WTC11 (cell line): ENCODE results near the gene ADAMTS15.

Source experiments
- FOXJ3 ChIP-seq: sonication (generic); formaldehyde crosslinking; IDR thresholded peaks from 2 replicates; pipeline ENCODE4 v1.9.0; 2021; ENCODE audit warnings: missing genetic modification reagents, mild to moderate bottlenecking, borderline replicate concordance
- NR1H2 ChIP-seq: sonication (generic); formaldehyde crosslinking; IDR thresholded peaks from 2 replicates; pipeline ENCODE4 v1.9.0; 2021; ENCODE audit warnings: mild to moderate bottlenecking, moderate library complexity, missing genetic modification reagents
- TF ChIP-seq, protein P1 (sequence below): fragments of 200-600 bp; IDR thresholded peaks from 2 replicates; pipeline ENCODE4 v1.8.0; 2022; ENCODE audit warnings: antibody characterized with exemption
- TF ChIP-seq, protein P2 (sequence below): sonication (generic); formaldehyde crosslinking; IDR thresholded peaks from 2 replicates; pipeline ENCODE4 v1.8.1; 2022; ENCODE audit warnings: low read depth, missing genetic modification reagents, borderline replicate concordance
- TF ChIP-seq, protein P3 (sequence below): sonication (generic); formaldehyde crosslinking; conservative IDR thresholded peaks from 2 replicates; pipeline ENCODE4 v1.8.1; 2022; ENCODE audit warnings: mild to moderate bottlenecking, missing genetic modification reagents
- TF ChIP-seq, protein P4 (sequence below): sonication (generic); formaldehyde crosslinking; IDR thresholded peaks from 2 replicates; pipeline ENCODE4 v1.8.0; 2022; ENCODE audit warnings: mild to moderate bottlenecking, missing genetic modification reagents
- TF ChIP-seq, protein P5 (sequence below): sonication (generic); formaldehyde crosslinking; IDR thresholded peaks from 2 replicates; pipeline ENCODE4 v1.8.0; 2022; ENCODE audit warnings: mild to moderate bottlenecking, missing genetic modification reagents

DNA sequence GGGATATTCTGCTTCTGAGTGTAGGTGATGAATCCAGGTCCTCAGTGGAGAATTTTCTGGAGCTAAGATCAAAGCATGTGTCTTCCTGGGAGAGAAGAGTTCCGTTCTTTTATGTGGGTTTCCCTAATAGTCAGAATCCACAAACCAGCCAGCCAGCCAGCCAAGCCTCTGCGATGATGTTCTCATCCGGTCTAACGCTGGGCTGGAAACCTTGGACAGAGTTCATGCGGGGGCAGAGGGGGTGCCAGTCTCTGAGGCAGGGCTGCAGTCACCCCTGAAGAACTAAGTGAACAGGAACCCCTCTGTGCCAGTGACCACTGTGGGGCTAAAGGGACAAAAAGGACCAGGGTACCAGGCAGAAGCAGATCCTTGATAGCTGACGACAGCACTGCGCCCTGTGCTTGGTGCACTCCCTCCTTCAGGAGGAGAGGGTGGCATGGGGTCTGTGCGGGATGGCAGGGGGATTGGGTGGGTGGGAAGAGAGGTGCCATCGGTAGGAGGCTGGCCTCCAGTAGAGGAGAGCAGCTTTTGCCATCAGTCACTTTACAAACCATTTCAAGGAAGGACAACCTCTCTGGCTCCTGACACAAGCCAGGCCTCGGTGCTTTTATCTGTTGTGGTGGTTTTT, 27.1 kb downstream of the ADAMTS15 start:
- TF ChIP-seq, protein P1, sequence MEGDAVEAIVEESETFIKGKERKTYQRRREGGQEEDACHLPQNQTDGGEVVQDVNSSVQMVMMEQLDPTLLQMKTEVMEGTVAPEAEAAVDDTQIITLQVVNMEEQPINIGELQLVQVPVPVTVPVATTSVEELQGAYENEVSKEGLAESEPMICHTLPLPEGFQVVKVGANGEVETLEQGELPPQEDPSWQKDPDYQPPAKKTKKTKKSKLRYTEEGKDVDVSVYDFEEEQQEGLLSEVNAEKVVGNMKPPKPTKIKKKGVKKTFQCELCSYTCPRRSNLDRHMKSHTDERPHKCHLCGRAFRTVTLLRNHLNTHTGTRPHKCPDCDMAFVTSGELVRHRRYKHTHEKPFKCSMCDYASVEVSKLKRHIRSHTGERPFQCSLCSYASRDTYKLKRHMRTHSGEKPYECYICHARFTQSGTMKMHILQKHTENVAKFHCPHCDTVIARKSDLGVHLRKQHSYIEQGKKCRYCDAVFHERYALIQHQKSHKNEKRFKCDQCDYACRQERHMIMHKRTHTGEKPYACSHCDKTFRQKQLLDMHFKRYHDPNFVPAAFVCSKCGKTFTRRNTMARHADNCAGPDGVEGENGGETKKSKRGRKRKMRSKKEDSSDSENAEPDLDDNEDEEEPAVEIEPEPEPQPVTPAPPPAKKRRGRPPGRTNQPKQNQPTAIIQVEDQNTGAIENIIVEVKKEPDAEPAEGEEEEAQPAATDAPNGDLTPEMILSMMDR = no peak
- TF ChIP-seq, protein P2, sequence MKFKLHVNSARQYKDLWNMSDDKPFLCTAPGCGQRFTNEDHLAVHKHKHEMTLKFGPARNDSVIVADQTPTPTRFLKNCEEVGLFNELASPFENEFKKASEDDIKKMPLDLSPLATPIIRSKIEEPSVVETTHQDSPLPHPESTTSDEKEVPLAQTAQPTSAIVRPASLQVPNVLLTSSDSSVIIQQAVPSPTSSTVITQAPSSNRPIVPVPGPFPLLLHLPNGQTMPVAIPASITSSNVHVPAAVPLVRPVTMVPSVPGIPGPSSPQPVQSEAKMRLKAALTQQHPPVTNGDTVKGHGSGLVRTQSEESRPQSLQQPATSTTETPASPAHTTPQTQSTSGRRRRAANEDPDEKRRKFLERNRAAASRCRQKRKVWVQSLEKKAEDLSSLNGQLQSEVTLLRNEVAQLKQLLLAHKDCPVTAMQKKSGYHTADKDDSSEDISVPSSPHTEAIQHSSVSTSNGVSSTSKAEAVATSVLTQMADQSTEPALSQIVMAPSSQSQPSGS (CRISPR knock-in tag) = no peak
- TF ChIP-seq NR1H2 (CRISPR knock-in tag) (no peak), FOXJ3 (CRISPR knock-in tag) (no peak)
- TF ChIP-seq, protein P3, sequence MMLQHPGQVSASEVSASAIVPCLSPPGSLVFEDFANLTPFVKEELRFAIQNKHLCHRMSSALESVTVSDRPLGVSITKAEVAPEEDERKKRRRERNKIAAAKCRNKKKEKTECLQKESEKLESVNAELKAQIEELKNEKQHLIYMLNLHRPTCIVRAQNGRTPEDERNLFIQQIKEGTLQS (CRISPR knock-in tag) = no peak
- TF ChIP-seq, protein P4, sequence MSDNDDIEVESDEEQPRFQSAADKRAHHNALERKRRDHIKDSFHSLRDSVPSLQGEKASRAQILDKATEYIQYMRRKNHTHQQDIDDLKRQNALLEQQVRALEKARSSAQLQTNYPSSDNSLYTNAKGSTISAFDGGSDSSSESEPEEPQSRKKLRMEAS (CRISPR knock-in tag) = no peak
- TF ChIP-seq, protein P5, sequence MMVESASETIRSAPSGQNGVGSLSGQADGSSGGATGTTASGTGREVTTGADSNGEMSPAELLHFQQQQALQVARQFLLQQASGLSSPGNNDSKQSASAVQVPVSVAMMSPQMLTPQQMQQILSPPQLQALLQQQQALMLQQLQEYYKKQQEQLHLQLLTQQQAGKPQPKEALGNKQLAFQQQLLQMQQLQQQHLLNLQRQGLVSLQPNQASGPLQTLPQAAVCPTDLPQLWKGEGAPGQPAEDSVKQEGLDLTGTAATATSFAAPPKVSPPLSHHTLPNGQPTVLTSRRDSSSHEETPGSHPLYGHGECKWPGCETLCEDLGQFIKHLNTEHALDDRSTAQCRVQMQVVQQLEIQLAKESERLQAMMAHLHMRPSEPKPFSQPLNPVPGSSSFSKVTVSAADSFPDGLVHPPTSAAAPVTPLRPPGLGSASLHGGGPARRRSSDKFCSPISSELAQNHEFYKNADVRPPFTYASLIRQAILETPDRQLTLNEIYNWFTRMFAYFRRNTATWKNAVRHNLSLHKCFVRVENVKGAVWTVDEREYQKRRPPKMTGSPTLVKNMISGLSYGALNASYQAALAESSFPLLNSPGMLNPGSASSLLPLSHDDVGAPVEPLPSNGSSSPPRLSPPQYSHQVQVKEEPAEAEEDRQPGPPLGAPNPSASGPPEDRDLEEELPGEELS (CRISPR knock-in tag) = no peak
